Adrenal gland (tissue), 12 donors: ENCODE measurements around the gene TMEM89. TPM values are rescaled to one million over a fixed set of nuclear protein-coding genes. Genes with fewer than 3 reads are reported as not detected.

Source experiments
- DNase-seq, 7 donors: peaks; one replicate each; pipeline ENCODE4 v3.0.0-alpha.2; 2019 to 2020
- H3K27ac ChIP-seq, 5 donors: fragments of 200-600 bp; sonication (generic) in 4 of 5; 1 replicate in 3 of 5; 2 replicates in 2 of 5; pipeline versions ENCODE4 v1.5.1 to v1.8.0; 2016 to 2020; ENCODE audit warnings: mild to moderate bottlenecking in 1 of 5
- H3K27me3 ChIP-seq: fragments of 200-600 bp; 2 replicates; pipeline ENCODE4 v1.8.0; 2021
- H3K36me3 ChIP-seq, 2 donors: fragments of 200-600 bp; replicated peaks in 1 of 2; 1 replicate in 1 of 2; 2 replicates in 1 of 2; pipeline versions ENCODE4 v1.5.1 to v1.8.0; 2018 to 2022
- H3K4me1 ChIP-seq, 2 donors: fragments of 200-600 bp; replicated peaks in 1 of 2; 1 replicate in 1 of 2; 2 replicates in 1 of 2; pipeline versions ENCODE4 v1.5.1 to v1.8.0; 2018 to 2021
- H3K4me3 ChIP-seq, 4 donors: fragments of 200-600 bp; sonication (generic) in 3 of 4; one replicate each; pipeline ENCODE4 v1.5.1; 2016 to 2018
- H3K9me3 ChIP-seq, 3 donors: fragments of 200-600 bp; sonication (generic) in 1 of 3; replicated peaks in 1 of 3; 1 replicate in 2 of 3; 2 replicates in 1 of 3; pipeline versions ENCODE4 v1.5.1 to v1.8.0; 2016 to 2021
- POLR2A ChIP-seq, 2 donors: fragments of 450-650 bp; IDR thresholded peaks; one replicate each; pipeline ENCODE4 v1.6.1; 2017; ENCODE audit warnings: antibody characterized with exemption in 2 of 2, mild to moderate bottlenecking in 2 of 2, moderate library complexity in 1 of 2
- WGBS, 4 donors: extraction: QIAGEN DNeasy Blood & Tissue Kit in 2 of 4; methylation state at CpG; one replicate each; pipeline versions ENCODE4 v1.1.5 to v1.1.7; 2013 to 2017; 5-methylcytosine and 5-hydroxymethylcytosine counted together
- intact Hi-C, 2 donors: fragments of 100-400 bp; cut with DNase I; formaldehyde crosslinking; loops; one replicate each; pipeline versions ENCODE4 v1.14.1 to v1.15.0; 2022 to 2023
- polyA plus RNA-seq, 3 donors: library from polyadenylated mRNA; stranded (reverse); fragments of 200-250 nt in 2 of 3; fragments of 350-450 nt in 1 of 3; fragmentation: Illumina TruSeq in 1 of 3; extraction: RNeasy Lipid Tissue Mini Kit (QIAGEN cat#74804) in 1 of 3; gene quantifications; one replicate each; pipeline ENCODE4 v1.2.3, GENCODE V29; 2013 to 2014
- total RNA-seq, 9 donors: library from RNA; depleted of rRNA in 4 of 9; stranded (reverse); fragments of >200 nt in 4 of 9; fragments of 120-200 nt in 1 of 9; fragmentation: NEBNext Ultra II Directional in 1 of 9; extraction: Animal tissue kit (Norgen Biotek cat#: 25700) in 1 of 9; gene quantifications; one replicate each; pipeline versions ENCODE4 v1.1.0 to v1.2.4, GENCODE V29; 2013 to 2023
- TF ChIP-seq, protein P1 (sequence below), 6 experiments: fragments of 450-650 bp in 4 of 6; fragments of 200-600 bp in 2 of 6; sonication (generic) in 1 of 6; IDR thresholded peaks; 1 replicate in 5 of 6; 2 replicates in 1 of 6; pipeline versions ENCODE4 v1.5.1 to v1.8.0; 2016 to 2021; ENCODE audit warnings: antibody characterized with exemption in 6 of 6, mild to moderate bottlenecking in 2 of 6, moderate library complexity in 1 of 6
- donor health status: healthy with polysubstance abuse.
- donor health status: Bipolar disorder and iron deficiency.
- donor health status: DM: yes; HTN: yes; CAD: no.
- donor health status: DM: no; HTN: no; CAD: no.
- donor health status: DM: no; HTN: no; CAD: no.
- donor health status: DM: yes; HTN: yes; CAD: no.

The TMEM89 gene
- total and polyA plus RNA-seq, 12 donors = not detected

- 78 to 87% (median 82%) methylated on average over 12 to 13 of the region's 13 CpGs for WGBS, 4 donors
- Histone ChIP-seq H3K4me1 (no peaks in the 10 kb centered on the region), H3K9me3 (no peaks in the 10 kb centered on the region), H3K27ac (no peak overlapping the region), H3K27me3 (no peaks in the 10 kb centered on the region), H3K36me3 (peaks cover 0 to 40% of the 10 kb centered on the region in 2 donors), H3K4me3 (no peak overlapping the region)
- DNase-seq = no peak
- no peak for TF ChIP-seq POLR2A (IDR thresholded peaks at IDR 0.05)
- TF ChIP-seq, protein P1, sequence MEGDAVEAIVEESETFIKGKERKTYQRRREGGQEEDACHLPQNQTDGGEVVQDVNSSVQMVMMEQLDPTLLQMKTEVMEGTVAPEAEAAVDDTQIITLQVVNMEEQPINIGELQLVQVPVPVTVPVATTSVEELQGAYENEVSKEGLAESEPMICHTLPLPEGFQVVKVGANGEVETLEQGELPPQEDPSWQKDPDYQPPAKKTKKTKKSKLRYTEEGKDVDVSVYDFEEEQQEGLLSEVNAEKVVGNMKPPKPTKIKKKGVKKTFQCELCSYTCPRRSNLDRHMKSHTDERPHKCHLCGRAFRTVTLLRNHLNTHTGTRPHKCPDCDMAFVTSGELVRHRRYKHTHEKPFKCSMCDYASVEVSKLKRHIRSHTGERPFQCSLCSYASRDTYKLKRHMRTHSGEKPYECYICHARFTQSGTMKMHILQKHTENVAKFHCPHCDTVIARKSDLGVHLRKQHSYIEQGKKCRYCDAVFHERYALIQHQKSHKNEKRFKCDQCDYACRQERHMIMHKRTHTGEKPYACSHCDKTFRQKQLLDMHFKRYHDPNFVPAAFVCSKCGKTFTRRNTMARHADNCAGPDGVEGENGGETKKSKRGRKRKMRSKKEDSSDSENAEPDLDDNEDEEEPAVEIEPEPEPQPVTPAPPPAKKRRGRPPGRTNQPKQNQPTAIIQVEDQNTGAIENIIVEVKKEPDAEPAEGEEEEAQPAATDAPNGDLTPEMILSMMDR (IDR thresholded peaks at IDR 0.05) = no peak
- intact Hi-C loops = no loop called here
Observed at GRCh38 chr3:48628277-48629017, 6.9 kb upstream of the TMEM89 start.

DNA sequence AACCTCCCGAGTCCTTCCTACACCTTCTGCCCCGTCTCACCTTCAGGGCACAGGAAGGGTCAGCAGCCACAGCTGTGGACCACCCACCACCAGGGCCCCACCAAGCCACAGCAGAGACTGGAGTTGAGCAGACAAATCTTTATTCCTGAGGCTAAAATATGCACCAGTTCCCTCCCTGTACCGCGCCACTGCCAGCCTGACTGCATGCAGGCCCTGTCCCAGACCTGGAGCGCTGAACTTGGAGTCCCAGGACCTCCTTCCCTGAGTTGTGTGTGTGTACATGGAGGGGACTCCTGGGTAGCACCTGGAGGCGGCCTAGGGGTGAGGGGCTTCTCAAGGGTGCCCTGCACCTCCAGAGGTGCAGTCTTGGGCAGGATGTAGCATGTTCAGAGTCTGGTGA lies 4.0 kb upstream of the TMEM89 start:
- Histone ChIP-seq H3K27me3 (no peaks in the 10 kb centered on the region), H3K4me1 (no peaks in the 10 kb centered on the region), H3K36me3 (peaks cover 0 to 26% of the 10 kb centered on the region in 2 donors), H3K9me3 (no peaks in the 10 kb centered on the region), H3K4me3 (no peak overlapping the region), H3K27ac (no peak overlapping the region)
- TF ChIP-seq POLR2A (IDR thresholded peaks at IDR 0.05) = no peak
- TF ChIP-seq, protein P1 (IDR thresholded peaks at IDR 0.05) = no peak
- no peak for DNase-seq
- intact Hi-C loops = no loop called here
- WGBS, 4 donors = 87 to 94% (median 92%) methylated on average over 2 to 6 of the region's 6 CpGs

DNA sequence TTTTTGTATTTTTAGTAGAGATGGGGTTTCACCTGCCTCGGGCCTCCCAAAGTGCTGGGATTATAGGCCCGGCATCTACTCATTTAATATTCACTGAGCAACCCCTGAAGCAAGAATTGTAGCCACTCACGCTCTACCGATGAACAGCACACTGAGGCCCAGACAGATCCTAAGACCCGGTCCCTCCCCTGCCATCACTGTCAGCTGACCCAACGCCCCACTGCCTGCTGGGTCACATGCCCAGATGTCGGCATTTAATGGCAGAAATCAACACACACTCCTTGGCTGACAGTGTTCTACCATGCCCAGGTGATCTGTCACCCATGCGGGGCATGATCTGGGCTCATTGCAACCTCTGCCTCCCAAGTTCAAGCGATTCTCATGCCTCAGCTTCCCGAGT lies 3.2 kb upstream of the TMEM89 start:
- Histone ChIP-seq H3K4me1 (no peaks in the 10 kb centered on the region), H3K36me3 (peaks cover 0 to 24% of the 10 kb centered on the region in 2 donors), H3K27ac (no peak overlapping the region), H3K9me3 (no peaks in the 10 kb centered on the region), H3K27me3 (no peaks in the 10 kb centered on the region), H3K4me3 (no peak overlapping the region)
- TF ChIP-seq POLR2A (IDR thresholded peaks at IDR 0.05) = no peak
- TF ChIP-seq, protein P1 (IDR thresholded peaks at IDR 0.05) = no peak
- no peak for DNase-seq
- intact Hi-C loops = no loop called here
- WGBS, 4 donors = 92 to 97% (median 93%) methylated on average over 10 of the region's 10 CpGs

DNA sequence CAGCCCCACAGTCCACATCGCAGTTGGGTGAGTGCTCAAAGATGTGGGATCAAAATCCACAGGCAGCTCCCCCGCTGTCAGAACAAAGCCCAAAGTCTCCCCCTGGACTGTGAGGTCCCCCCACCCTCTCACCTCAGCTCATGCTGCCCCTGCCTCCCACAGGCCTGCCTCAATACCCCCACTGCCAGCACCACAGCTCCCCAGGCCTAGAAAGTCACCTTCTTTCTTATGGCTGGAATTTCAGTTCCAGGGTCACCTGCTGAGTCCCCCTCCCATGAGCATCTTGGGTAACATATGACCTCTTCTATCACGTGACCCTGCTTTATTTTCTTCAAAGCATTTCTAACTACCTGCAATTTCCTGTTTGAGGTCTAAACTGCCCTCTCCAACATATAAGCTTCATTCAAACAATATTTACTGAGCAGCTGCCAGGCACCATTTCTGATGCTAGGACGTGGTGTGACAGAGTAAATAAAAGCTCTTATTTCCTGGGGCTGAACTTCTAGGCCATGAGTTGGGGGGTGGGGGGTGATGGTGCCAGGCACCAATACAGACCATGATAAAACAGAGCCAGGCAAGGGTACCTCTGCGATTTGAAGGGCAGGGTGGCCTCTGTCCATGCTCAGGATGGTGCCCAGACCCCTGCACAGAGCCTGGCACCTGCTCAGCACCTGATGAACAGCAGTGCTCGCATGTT lies 2.4 kb upstream of the TMEM89 start:
- 81 to 89% (median 84%) methylated on average over 6 of the region's 6 CpGs for WGBS, 4 donors
- TF ChIP-seq POLR2A (IDR thresholded peaks at IDR 0.05) = no peak
- TF ChIP-seq, protein P1 (IDR thresholded peaks at IDR 0.05) = no peak
- Histone ChIP-seq H3K27me3 (no peaks in the 10 kb centered on the region), H3K36me3 (peaks cover 0 to 20% of the 10 kb centered on the region in 2 donors), H3K27ac (no peak overlapping the region), H3K4me3 (no peak overlapping the region), H3K4me1 (no peaks in the 10 kb centered on the region), H3K9me3 (no peaks in the 10 kb centered on the region)
- intact Hi-C loops = no loop called here
- no peak for DNase-seq
